GM12878 (cell line): ENCODE data around the gene CAPN10. TPM values are rescaled to one million over a fixed set of nuclear protein-coding genes. Genes with fewer than 3 reads are reported as not detected.

ENCODE experiments used
- CREM ChIP-seq: IDR thresholded peaks from 2 replicates; pipeline ENCODE4 v1.6.1; 2014; ENCODE audit warnings: antibody characterized with exemption, low read depth
- ESRRA ChIP-seq: IDR thresholded peaks from 2 replicates; pipeline ENCODE4 v1.6.1; 2012; ENCODE audit warnings: mild to moderate bottlenecking, low read length, improper control_type of control experiment
- FOXK2 ChIP-seq: fragments of 450-650 bp; IDR thresholded peaks from 2 replicates; pipeline ENCODE4 v1.6.1; 2017; ENCODE audit warnings: mild to moderate bottlenecking, moderate library complexity
- IRF4 ChIP-seq: IDR thresholded peaks from 2 replicates; pipeline ENCODE4 v1.6.1; 2011; ENCODE audit warnings: low read depth, low read length
- JUND ChIP-seq: IDR thresholded peaks from 2 replicates; pipeline ENCODE4 v1.6.1; 2012; ENCODE audit warnings: low read depth, mild to moderate bottlenecking, low read length, improper control_type of control experiment, moderate library complexity
- MTA3 ChIP-seq: IDR thresholded peaks from 2 replicates; pipeline ENCODE4 v1.6.1; 2012; ENCODE audit warnings: low read length, inconsistent platforms, borderline replicate concordance
- NKRF ChIP-seq: fragments of 450-650 bp; conservative IDR thresholded peaks from 2 replicates; pipeline ENCODE4 v1.6.1; 2017; ENCODE audit warnings: mild to moderate bottlenecking, moderate library complexity
- PAX5 ChIP-seq: IDR thresholded peaks from 2 replicates; pipeline ENCODE4 v1.6.1; 2011; ENCODE audit warnings: low read depth, low read length, borderline replicate concordance
- RBBP5 ChIP-seq: fragments of 200-600 bp; sonication (generic); conservative IDR thresholded peaks from 2 replicates; pipeline ENCODE4 v1.6.1; 2016
- RCOR1 ChIP-seq: conservative IDR thresholded peaks from 2 replicates; pipeline ENCODE4 v1.6.1; 2012; ENCODE audit warnings: low read depth, low read length, improper control_type of control experiment
- SRF ChIP-seq, 2 experiments: IDR thresholded peaks; 2 replicates each; pipeline ENCODE4 v1.6.1; 2011; ENCODE audit warnings: low read depth in 2 of 2, low read length in 2 of 2, mild to moderate bottlenecking in 1 of 2, moderate library complexity in 1 of 2
- TARDBP ChIP-seq: IDR thresholded peaks from 2 replicates; pipeline ENCODE4 v1.6.1; 2016; ENCODE audit warnings: borderline replicate concordance
- TBL1XR1 ChIP-seq: IDR thresholded peaks from 2 replicates; pipeline ENCODE4 v1.6.1; 2012; ENCODE audit warnings: low read depth, low read length, improper control_type of control experiment
- TCF7 ChIP-seq: IDR thresholded peaks from 2 replicates; pipeline ENCODE4 v1.6.1; 2014; ENCODE audit warnings: antibody characterized with exemption, borderline replicate concordance
- WRNIP1 ChIP-seq: IDR thresholded peaks from 2 replicates; pipeline ENCODE4 v1.6.1; 2011; ENCODE audit warnings: low read depth, low read length, improper control_type of control experiment, borderline replicate concordance
- polyA plus RNA-seq, 11 experiments: library from polyadenylated mRNA; depleted of rRNA in 4 of 11; unstranded in 6 of 11; stranded (reverse) in 5 of 11; fragments of >200 nt; fragmentation: Nextera tagmentation in 4 of 11; fragmentation: Illumina TruSeq in 1 of 11; extraction: Ambion mirVana in 4 of 11; extraction: Trizol in 1 of 11; gene quantifications; 1 replicate in 1 of 11; 2 replicates in 10 of 11; pipeline versions ENCODE4 v1.2.1 to v1.2.3, GENCODE V29; 2011 to 2016; ENCODE audit warnings: inconsistent platforms in 2 of 11, missing spikeins in 2 of 11, low read depth in 1 of 11
- total RNA-seq, 4 experiments: library from RNA; depleted of rRNA in 3 of 4; stranded (reverse); fragments of >200 nt in 3 of 4; fragmentation: Illumina TruSeq in 1 of 4; extraction: Trizol in 1 of 4; gene quantifications; 2 replicates each; pipeline versions ENCODE4 v1.2.1 to v1.2.3, GENCODE V29; 2013 to 2021
- TF ChIP-seq, protein P1 (sequence below): fragments of 450-650 bp; formaldehyde crosslinking; IDR thresholded peaks from 2 replicates; pipeline ENCODE4 v1.5.0; 2022; ENCODE audit warnings: mild to moderate bottlenecking, missing genetic modification characterization
- TF ChIP-seq, protein P2 (sequence below): fragments of 450-650 bp; IDR thresholded peaks from 2 replicates; pipeline ENCODE4 v1.6.1; 2017; ENCODE audit warnings: mild to moderate bottlenecking, moderate library complexity
- TF ChIP-seq, protein P3 (sequence below): IDR thresholded peaks from 2 replicates; pipeline ENCODE4 v1.6.1; 2011; ENCODE audit warnings: low read depth, mild to moderate bottlenecking, low read length, moderate library complexity, borderline replicate concordance; ENCODE audit errors: extremely low read depth
- TF ChIP-seq, protein P4 (sequence below), 3 experiments: IDR thresholded peaks in 2 of 3; conservative IDR thresholded peaks in 1 of 3; 2 replicates each; pipeline ENCODE4 v1.5.1; 2011; ENCODE audit warnings: low read depth in 3 of 3, low read length in 3 of 3, mild to moderate bottlenecking in 3 of 3, control low read depth in 2 of 3, moderate library complexity in 2 of 3, inconsistent platforms in 1 of 3, mixed read lengths in 1 of 3; ENCODE audit not compliant: control insufficient read depth in 2 of 3, insufficient read depth in 1 of 3; ENCODE audit errors: extremely low read depth in 1 of 3

CAPN10 gene
- total and polyA plus RNA-seq, 10 of the 15 experiments (the other 5 are each of a cell fraction or from before 2014, with no cell fraction given), result 0.37 to 40.6 (median 17.5) TPM

DNA sequence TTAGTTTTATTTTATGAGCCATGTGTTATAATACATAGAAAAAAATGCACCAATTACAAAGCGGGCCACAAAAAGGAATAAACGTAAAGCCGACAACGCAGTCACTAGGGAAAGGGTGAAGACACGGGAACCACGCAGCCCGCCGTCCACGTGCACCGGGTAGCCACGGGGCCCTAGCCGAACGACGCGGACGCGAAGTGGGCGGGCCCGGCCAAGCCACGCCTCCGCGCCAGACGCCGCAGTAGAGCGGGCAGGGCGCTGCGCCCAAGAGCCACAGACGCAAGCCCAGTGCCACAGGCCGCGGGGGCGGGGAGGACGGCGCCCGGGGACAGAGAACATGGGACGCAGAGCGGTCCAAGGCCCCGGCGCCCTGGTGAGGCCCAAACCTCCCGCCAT, 26.5 kb upstream of the CAPN10 start, which contains the start of gene DUSP28 (continued):
- 0 out of 2 replicates have a peak, but pooled peaks have one; percentile 40 for TF ChIP-seq NKRF
- TF ChIP-seq, protein P1, sequence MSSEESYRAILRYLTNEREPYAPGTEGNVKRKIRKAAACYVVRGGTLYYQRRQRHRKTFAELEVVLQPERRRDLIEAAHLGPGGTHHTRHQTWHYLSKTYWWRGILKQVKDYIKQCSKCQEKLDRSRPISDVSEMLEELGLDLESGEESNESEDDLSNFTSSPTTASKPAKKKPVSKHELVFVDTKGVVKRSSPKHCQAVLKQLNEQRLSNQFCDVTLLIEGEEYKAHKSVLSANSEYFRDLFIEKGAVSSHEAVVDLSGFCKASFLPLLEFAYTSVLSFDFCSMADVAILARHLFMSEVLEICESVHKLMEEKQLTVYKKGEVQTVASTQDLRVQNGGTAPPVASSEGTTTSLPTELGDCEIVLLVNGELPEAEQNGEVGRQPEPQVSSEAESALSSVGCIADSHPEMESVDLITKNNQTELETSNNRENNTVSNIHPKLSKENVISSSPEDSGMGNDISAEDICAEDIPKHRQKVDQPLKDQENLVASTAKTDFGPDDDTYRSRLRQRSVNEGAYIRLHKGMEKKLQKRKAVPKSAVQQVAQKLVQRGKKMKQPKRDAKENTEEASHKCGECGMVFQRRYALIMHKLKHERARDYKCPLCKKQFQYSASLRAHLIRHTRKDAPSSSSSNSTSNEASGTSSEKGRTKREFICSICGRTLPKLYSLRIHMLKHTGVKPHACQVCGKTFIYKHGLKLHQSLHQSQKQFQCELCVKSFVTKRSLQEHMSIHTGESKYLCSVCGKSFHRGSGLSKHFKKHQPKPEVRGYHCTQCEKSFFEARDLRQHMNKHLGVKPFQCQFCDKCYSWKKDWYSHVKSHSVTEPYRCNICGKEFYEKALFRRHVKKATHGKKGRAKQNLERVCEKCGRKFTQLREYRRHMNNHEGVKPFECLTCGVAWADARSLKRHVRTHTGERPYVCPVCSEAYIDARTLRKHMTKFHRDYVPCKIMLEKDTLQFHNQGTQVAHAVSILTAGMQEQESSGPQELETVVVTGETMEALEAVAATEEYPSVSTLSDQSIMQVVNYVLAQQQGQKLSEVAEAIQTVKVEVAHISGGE (CRISPR knock-in tag), result no peak
- TF ChIP-seq WRNIP1, result no peak
- TF ChIP-seq SRF (IDR thresholded peaks at IDR 0.05; ENCODE audit: low read depth in 2 of 2, low read length in 2 of 2), result no peak
- peak; percentile 72 for TF ChIP-seq CREM
- TF ChIP-seq, protein P2, sequence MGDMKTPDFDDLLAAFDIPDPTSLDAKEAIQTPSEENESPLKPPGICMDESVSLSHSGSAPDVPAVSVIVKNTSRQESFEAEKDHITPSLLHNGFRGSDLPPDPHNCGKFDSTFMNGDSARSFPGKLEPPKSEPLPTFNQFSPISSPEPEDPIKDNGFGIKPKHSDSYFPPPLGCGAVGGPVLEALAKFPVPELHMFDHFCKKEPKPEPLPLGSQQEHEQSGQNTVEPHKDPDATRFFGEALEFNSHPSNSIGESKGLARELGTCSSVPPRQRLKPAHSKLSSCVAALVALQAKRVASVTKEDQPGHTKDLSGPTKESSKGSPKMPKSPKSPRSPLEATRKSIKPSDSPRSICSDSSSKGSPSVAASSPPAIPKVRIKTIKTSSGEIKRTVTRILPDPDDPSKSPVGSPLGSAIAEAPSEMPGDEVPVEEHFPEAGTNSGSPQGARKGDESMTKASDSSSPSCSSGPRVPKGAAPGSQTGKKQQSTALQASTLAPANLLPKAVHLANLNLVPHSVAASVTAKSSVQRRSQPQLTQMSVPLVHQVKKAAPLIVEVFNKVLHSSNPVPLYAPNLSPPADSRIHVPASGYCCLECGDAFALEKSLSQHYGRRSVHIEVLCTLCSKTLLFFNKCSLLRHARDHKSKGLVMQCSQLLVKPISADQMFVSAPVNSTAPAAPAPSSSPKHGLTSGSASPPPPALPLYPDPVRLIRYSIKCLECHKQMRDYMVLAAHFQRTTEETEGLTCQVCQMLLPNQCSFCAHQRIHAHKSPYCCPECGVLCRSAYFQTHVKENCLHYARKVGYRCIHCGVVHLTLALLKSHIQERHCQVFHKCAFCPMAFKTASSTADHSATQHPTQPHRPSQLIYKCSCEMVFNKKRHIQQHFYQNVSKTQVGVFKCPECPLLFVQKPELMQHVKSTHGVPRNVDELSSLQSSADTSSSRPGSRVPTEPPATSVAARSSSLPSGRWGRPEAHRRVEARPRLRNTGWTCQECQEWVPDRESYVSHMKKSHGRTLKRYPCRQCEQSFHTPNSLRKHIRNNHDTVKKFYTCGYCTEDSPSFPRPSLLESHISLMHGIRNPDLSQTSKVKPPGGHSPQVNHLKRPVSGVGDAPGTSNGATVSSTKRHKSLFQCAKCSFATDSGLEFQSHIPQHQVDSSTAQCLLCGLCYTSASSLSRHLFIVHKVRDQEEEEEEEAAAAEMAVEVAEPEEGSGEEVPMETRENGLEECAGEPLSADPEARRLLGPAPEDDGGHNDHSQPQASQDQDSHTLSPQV, result no peak
- no peak for TF ChIP-seq FOXK2
- 0 out of 2 replicates have a peak, but pooled peaks have one; percentile 37 for TF ChIP-seq PAX5
- no peak for TF ChIP-seq MTA3
- TF ChIP-seq, protein P3, sequence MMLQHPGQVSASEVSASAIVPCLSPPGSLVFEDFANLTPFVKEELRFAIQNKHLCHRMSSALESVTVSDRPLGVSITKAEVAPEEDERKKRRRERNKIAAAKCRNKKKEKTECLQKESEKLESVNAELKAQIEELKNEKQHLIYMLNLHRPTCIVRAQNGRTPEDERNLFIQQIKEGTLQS, result no peak
- no peak for TF ChIP-seq TBL1XR1
- no peak for TF ChIP-seq JUND
- TF ChIP-seq, protein P4, sequence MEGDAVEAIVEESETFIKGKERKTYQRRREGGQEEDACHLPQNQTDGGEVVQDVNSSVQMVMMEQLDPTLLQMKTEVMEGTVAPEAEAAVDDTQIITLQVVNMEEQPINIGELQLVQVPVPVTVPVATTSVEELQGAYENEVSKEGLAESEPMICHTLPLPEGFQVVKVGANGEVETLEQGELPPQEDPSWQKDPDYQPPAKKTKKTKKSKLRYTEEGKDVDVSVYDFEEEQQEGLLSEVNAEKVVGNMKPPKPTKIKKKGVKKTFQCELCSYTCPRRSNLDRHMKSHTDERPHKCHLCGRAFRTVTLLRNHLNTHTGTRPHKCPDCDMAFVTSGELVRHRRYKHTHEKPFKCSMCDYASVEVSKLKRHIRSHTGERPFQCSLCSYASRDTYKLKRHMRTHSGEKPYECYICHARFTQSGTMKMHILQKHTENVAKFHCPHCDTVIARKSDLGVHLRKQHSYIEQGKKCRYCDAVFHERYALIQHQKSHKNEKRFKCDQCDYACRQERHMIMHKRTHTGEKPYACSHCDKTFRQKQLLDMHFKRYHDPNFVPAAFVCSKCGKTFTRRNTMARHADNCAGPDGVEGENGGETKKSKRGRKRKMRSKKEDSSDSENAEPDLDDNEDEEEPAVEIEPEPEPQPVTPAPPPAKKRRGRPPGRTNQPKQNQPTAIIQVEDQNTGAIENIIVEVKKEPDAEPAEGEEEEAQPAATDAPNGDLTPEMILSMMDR (IDR thresholded peaks at IDR 0.05 in 2 of 3, conservative IDR thresholded peaks at IDR 0.05 in 1 of 3; ENCODE audit: control insufficient read depth in 2 of 3, extremely low read depth in 1 of 3, insufficient read depth in 1 of 3, low read depth in 3 of 3, low read length in 3 of 3), result no peak
- TF ChIP-seq ESRRA, result no peak
- no peak for TF ChIP-seq RBBP5
- TF ChIP-seq RCOR1, result no peak
- TF ChIP-seq TARDBP, result no peak
- no peak for TF ChIP-seq TCF7
- no peak for TF ChIP-seq IRF4
